Uterus (tissue), 4 donors: ENCODE results near the gene UTP20. TPM values are rescaled to one million over a fixed set of nuclear protein-coding genes. Genes with fewer than 3 reads are reported as not detected.
A peak's percentile ranks its signal among the peaks of the same experiment; 100 is the strongest.
"Not testable (repeated sequence)": the region's sequence is repeated elsewhere in the genome, so short reads cannot be mapped to it uniquely, and the experiment has no call there.

ENCODE experiments used
- DNase-seq, 2 donors: peaks; one replicate each; pipeline ENCODE4 v3.0.0-alpha.2; 2019 to 2020
- H3K27ac ChIP-seq, 2 donors: fragments of 200-600 bp; sonication (generic); 1 replicate in 1 of 2; 2 replicates in 1 of 2; pipeline ENCODE4 v1.5.1; 2016 to 2018
- H3K27me3 ChIP-seq, 2 donors: fragments of 200-600 bp; sonication (generic); one replicate each; pipeline ENCODE4 v1.5.1; 2018 to 2019; ENCODE audit warnings: control low read depth in 1 of 2
- H3K36me3 ChIP-seq, 2 donors: fragments of 200-600 bp; sonication (generic); one replicate each; pipeline ENCODE4 v1.5.1; 2019; ENCODE audit warnings: control low read depth in 1 of 2
- H3K4me1 ChIP-seq, 2 donors: fragments of 200-600 bp; sonication (generic); one replicate each; pipeline ENCODE4 v1.5.1; 2018 to 2019; ENCODE audit warnings: control low read depth in 1 of 2
- H3K4me3 ChIP-seq, 2 donors: fragments of 200-600 bp; sonication (generic); 1 replicate in 1 of 2; 2 replicates in 1 of 2; pipeline ENCODE4 v1.5.1; 2018 to 2019; ENCODE audit warnings: mild to moderate bottlenecking in 1 of 2
- H3K9me3 ChIP-seq, 2 donors: fragments of 200-600 bp; sonication (generic); one replicate each; pipeline ENCODE4 v1.5.1; 2019; ENCODE audit warnings: control low read depth in 1 of 2
- CTCF ChIP-seq, 4 experiments: fragments of 200-600 bp in 2 of 4; fragments of 450-650 bp in 2 of 4; sonication (generic) in 2 of 4; IDR thresholded peaks; one replicate each; pipeline ENCODE4 v1.5.1; 2016 to 2019; ENCODE audit warnings: antibody characterized with exemption in 4 of 4, mild to moderate bottlenecking in 2 of 4, moderate library complexity in 1 of 4
- POLR2A ChIP-seq, 2 donors: fragments of 450-650 bp; IDR thresholded peaks; one replicate each; pipeline ENCODE4 v1.6.1; 2016; ENCODE audit warnings: antibody characterized with exemption in 2 of 2, mild to moderate bottlenecking in 1 of 2, moderate library complexity in 1 of 2
- intact Hi-C: fragments of 100-400 bp; cut with DNase I; formaldehyde crosslinking; loops from one replicate; pipeline ENCODE4 v1.15.1; 2023; ENCODE audit warnings: low total_unique reads
- total RNA-seq, 4 donors: library from RNA; depleted of rRNA in 3 of 4; stranded (reverse); fragments of >200 nt in 3 of 4; gene quantifications; one replicate each; pipeline versions ENCODE4 v1.1.0 to v1.2.4, GENCODE V29; 2014 to 2023
- donor health status: DM: yes; HTN: yes; CAD: no.

Gene UTP20
- total RNA-seq, 4 donors from 2014 or later = 8.2 to 32.7 (median 16.2) TPM

- Histone ChIP-seq H3K36me3 (no peaks in the 10 kb centered on the region), H3K4me3 (peak within 1 kb of the TSS; percentile 66 to 96), H3K9me3 (no peaks in the 10 kb centered on the region), H3K27me3 (no peaks in the 10 kb centered on the region), H3K4me1 (peaks cover 0 to 6% of the 10 kb centered on the region in 2 donors), H3K27ac (peak within 1 kb of the TSS; percentile 92)
- TF ChIP-seq CTCF (IDR thresholded peaks at IDR 0.05) (peak in 2 of 4 experiments; percentile 6 to 13), POLR2A (IDR thresholded peaks at IDR 0.05) (peak in 1 of 2 donors; percentile 43)
- intact Hi-C loops = no loop called here
- DNase-seq = peak; percentile 79 to 85
These were observed 127.8 kb downstream of the UTP20 start, which contains the start of gene ARL1 for GRCh38 chr12:101407436-101408345. ARL1 (minus strand) TSS chr12:101407772; CDS start chr12:101407645, 127 bp downstream.

- intact Hi-C loops, H3K4me3 ChIP-seq, DNase-seq, H3K27me3 ChIP-seq, H3K4me1 ChIP-seq, H3K36me3 ChIP-seq, H3K9me3 ChIP-seq, H3K27ac ChIP-seq: not testable (repeated sequence)
These were observed 130.3 kb downstream of the UTP20 start for GRCh38 chr12:101410169-101410568.

DNA sequence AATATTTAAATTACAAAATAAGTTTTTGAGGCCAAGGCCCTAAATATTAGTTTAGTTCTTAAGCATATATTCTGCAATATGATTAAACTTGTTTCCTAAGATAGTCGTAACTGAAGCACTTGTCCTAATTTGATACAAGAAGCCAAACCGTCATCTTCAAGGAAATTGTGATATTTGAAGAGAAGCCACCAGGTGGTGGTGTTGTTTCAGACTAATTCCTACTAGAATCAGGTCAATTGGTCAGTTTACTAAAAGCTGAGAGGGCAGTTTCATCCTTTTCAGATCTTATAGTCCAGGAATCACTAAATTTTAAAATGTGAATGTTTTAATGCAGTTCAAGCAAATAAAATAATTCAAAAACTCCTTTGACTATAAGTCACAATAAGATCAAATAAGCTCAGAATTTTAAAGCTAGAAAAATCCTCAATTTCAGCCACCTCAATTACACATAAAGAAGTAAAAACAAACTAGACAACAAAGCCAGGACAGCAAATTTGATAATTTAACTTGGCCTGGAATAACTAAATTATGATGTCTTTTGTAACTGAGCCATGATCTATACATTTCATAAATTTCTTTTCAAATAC is 134.7 kb downstream of the UTP20 start:
- no peaks in the 10 kb centered on the region for H3K9me3 ChIP-seq
- H3K4me1 ChIP-seq = no peaks in the 10 kb centered on the region
- intact Hi-C loops = no loop called here
- H3K4me3 ChIP-seq = no peak overlapping the region
- peak in 1 of 2 donors; percentile 27 for DNase-seq
- H3K27ac ChIP-seq = no peak overlapping the region
- H3K27me3 ChIP-seq = no peaks in the 10 kb centered on the region
- TF ChIP-seq CTCF (IDR thresholded peaks at IDR 0.05) = peak; percentile 32 to 63 (median 52)
- no peak for TF ChIP-seq POLR2A (IDR thresholded peaks at IDR 0.05)
- H3K36me3 ChIP-seq = no peaks in the 10 kb centered on the region

DNA sequence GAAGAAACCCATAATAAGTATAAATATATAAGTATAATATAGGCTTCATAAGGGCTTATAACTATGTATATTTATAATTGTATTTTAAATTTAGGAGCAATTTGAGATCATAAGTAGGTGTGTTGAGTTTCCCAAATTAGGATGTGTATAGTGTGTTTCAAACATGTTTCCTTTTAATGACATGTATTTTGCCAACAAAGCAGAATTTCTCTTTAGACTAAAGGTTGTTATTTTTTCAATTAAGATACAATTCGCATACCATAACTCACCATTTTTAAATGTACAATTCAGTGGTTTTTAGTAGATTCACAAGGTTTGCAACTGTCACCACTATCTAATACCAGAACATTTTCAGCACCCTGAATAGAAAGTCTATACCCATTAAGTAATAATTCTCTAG is 135.3 kb downstream of the UTP20 start:
- intact Hi-C loops = no loop called here
- no peaks in the 10 kb centered on the region for H3K9me3 ChIP-seq

DNA sequence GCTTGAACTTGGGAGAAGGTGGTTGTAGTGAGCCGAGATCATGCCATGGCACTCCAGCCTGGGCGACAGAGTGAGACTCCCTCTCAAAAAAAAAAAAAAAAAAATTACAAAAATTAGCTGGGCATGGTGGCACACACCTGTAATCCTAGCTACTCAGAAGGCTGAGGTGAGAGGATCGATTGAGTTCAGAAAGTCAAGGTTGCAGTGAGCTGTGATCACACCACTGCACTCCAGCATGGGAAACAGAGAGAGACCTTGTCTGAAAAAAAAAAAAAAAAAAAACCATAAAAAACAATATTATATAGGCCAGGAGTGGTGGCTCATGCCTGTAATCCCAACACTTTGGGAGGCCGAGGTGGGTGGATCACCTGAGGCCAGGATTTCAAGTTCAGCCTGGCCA is 142.2 kb downstream of the UTP20 start:
- H3K9me3 ChIP-seq, DNase-seq, H3K4me1 ChIP-seq, H3K27me3 ChIP-seq, H3K27ac ChIP-seq, H3K4me3 ChIP-seq, intact Hi-C loops, H3K36me3 ChIP-seq: not testable (repeated sequence)

More for the DNA sequence above, 135.3 kb downstream of the UTP20 start:
- no peak for TF ChIP-seq POLR2A (IDR thresholded peaks at IDR 0.05)
- no peak for TF ChIP-seq CTCF (IDR thresholded peaks at IDR 0.05)
- H3K27me3 ChIP-seq = no peaks in the 10 kb centered on the region
- H3K27ac ChIP-seq = no peak overlapping the region
- DNase-seq = no peak
- no peaks in the 10 kb centered on the region for H3K4me1 ChIP-seq
- H3K4me3 ChIP-seq = no peak overlapping the region
- H3K36me3 ChIP-seq = no peaks in the 10 kb centered on the region

- no peaks in the 10 kb centered on the region for H3K9me3 ChIP-seq
- TF ChIP-seq CTCF (IDR thresholded peaks at IDR 0.05) (no peak), POLR2A (IDR thresholded peaks at IDR 0.05) (no peak)
- no peak overlapping the region for H3K4me3 ChIP-seq
- intact Hi-C loops = no loop called here
- H3K36me3 ChIP-seq = no peaks in the 10 kb centered on the region
- H3K27me3 ChIP-seq = no peaks in the 10 kb centered on the region
- no peak overlapping the region for H3K27ac ChIP-seq
- H3K4me1 ChIP-seq = no peaks in the 10 kb centered on the region
- DNase-seq = no peak
These were observed 144.7 kb downstream of the UTP20 start for GRCh38 chr12:101424620-101425019.
